ENCODE data around the gene HTR4.

GRCh38 chr5:148623741-148624140, 30.6 kb downstream of the HTR4 start:
- TF ChIP-seq CTCF (conservative IDR thresholded peaks at IDR 0.05; ENCODE audit: low read length) (no peak), EZH2phosphoT487 (IDR thresholded peaks at IDR 0.05; ENCODE audit: borderline replicate concordance) (no peak)
